SK-N-SH (cell line): Measurements from ENCODE around the gene DPY19L2.
A peak's percentile ranks its signal among the peaks of the same experiment; 100 is the strongest.

Experiments used
- CHD2 ChIP-seq: fragments of 150-350 bp; IDR thresholded peaks from 2 replicates; pipeline ENCODE4 v1.6.1; 2018; ENCODE audit warnings: low read length; ENCODE audit not compliant: partially characterized antibody
- CTCF ChIP-seq: fragments of 200-600 bp; sonication (generic); IDR thresholded peaks from 2 replicates; pipeline ENCODE4 v1.6.1; 2017; ENCODE audit warnings: antibody characterized with exemption, mild to moderate bottlenecking, moderate library complexity
- EP300 ChIP-seq, 2 experiments: IDR thresholded peaks; 2 replicates each; pipeline versions ENCODE4 v1.4.0 to v1.6.1; 2012; ENCODE audit warnings: borderline replicate concordance in 1 of 2, low read depth in 1 of 2, low read length in 1 of 2
- EZH2phosphoT487 ChIP-seq: fragments of 200-600 bp; sonication (generic); IDR thresholded peaks from 2 replicates; pipeline ENCODE4 v1.6.1; 2017; ENCODE audit warnings: low read depth, mixed run types, mild to moderate bottlenecking, antibody characterized with exemption, moderate library complexity, borderline replicate concordance
- JUND ChIP-seq: IDR thresholded peaks from 2 replicates; pipeline ENCODE4 v1.4.0; 2012
- NRF1 ChIP-seq: IDR thresholded peaks from 2 replicates; pipeline ENCODE4 v1.6.1; 2012; ENCODE audit warnings: low read depth, mild to moderate bottlenecking, low read length
- RAD21 ChIP-seq: IDR thresholded peaks from 2 replicates; pipeline ENCODE4 v1.6.1; 2012; ENCODE audit warnings: mild to moderate bottlenecking, low read length
- REST ChIP-seq: IDR thresholded peaks from 2 replicates; pipeline ENCODE4 v1.6.1; 2012; ENCODE audit warnings: mild to moderate bottlenecking, low read depth, low read length, moderate library complexity
- RFX5 ChIP-seq: IDR thresholded peaks from 2 replicates; pipeline ENCODE4 v1.6.1; 2012; ENCODE audit warnings: mild to moderate bottlenecking, improper control_type of control experiment, low read length
- RXRA ChIP-seq: IDR thresholded peaks from 2 replicates; pipeline ENCODE4 v1.4.0; 2012; ENCODE audit warnings: low read depth, mild to moderate bottlenecking, borderline replicate concordance
- SIN3A ChIP-seq: IDR thresholded peaks from 2 replicates; pipeline ENCODE4 v1.6.1; 2012; ENCODE audit warnings: low read depth, mild to moderate bottlenecking, low read length, moderate library complexity, borderline replicate concordance
- TAF1 ChIP-seq: IDR thresholded peaks from 2 replicates; pipeline ENCODE4 v1.6.1; 2012; ENCODE audit warnings: low read depth, mild to moderate bottlenecking, low read length, moderate library complexity, borderline replicate concordance
- TCF12 ChIP-seq: IDR thresholded peaks from 2 replicates; pipeline ENCODE4 v1.4.0; 2012
- USF2 ChIP-seq: fragments of 150-350 bp; IDR thresholded peaks from 2 replicates; pipeline ENCODE4 v1.6.1; 2017; ENCODE audit warnings: antibody characterized with exemption, low read length, low read depth, borderline replicate concordance

- TF ChIP-seq CTCF (no peak), CHD2 (no peak), TAF1 (no peak), RAD21 (no peak), JUND (no peak), RXRA (no peak), TCF12 (no peak), NRF1 (peak; percentile 76), SIN3A (no peak), REST (no peak), USF2 (no peak; the same call in 1 of the 2 replicates), EZH2phosphoT487 (no peak), RFX5 (no peak), EP300 (IDR thresholded peaks at IDR 0.05; ENCODE audit: borderline replicate concordance in 1 of 2, low read depth in 1 of 2, low read length in 1 of 2) (no peak)
Measured at GRCh38 chr12:63668028-63668799, at the start of gene DPY19L2.
